GM12875 (cell line): ENCODE results near the gene ZBTB1.

Experiments used
- H3K4me3 ChIP-seq: one replicate; pipeline ENCODE4 v1.5.1; 2011; ENCODE audit warnings: low read depth, low read length, control low read depth
- CTCF ChIP-seq: IDR thresholded peaks from 2 replicates; pipeline ENCODE4 v1.5.1; 2011; ENCODE audit warnings: low read depth, mild to moderate bottlenecking, control low read depth, inconsistent platforms, low read length, moderate library complexity, borderline replicate concordance; ENCODE audit not compliant: insufficient read depth

ZBTB1 gene

GRCh38 chr14:64504310-64504896, at the start of gene ZBTB1:
Gene ZBTB1 (plus strand): TSS chr14:64504770. CDS start chr14:64521505, 16,735 bp downstream.
- TF ChIP-seq CTCF, result no peak
- H3K4me3 ChIP-seq, result peak within 1 kb of the TSS; percentile 94

GRCh38 chr14:64459405-64460136, 45.0 kb upstream of the ZBTB1 start:
- TF ChIP-seq CTCF, result no peak
- no peak overlapping the region for H3K4me3 ChIP-seq

GRCh38 chr14:64461221-64461620, 43.3 kb upstream of the ZBTB1 start:
- no peak overlapping the region for H3K4me3 ChIP-seq
- TF ChIP-seq CTCF, result no peak

GRCh38 chr14:64463195-64463594, 41.4 kb upstream of the ZBTB1 start:
- TF ChIP-seq CTCF, result no peak
- H3K4me3 ChIP-seq, result no peak overlapping the region

- H3K4me3 ChIP-seq, result no peak overlapping the region
- TF ChIP-seq CTCF, result no peak
Observed at GRCh38 chr14:64463873-64464272, 40.7 kb upstream of the ZBTB1 start.

- no peak for TF ChIP-seq CTCF
- H3K4me3 ChIP-seq, result peak overlapping the region; percentile 37
Observed at GRCh38 chr14:64464651-64465050, 39.9 kb upstream of the ZBTB1 start.
